NAMALWA (cell line): ENCODE data around the gene REEP1.
"Not testable (repeated sequence)": the region's sequence is repeated elsewhere in the genome, so short reads cannot be mapped to it uniquely, and the experiment has no call there.

ENCODE experiments used
- DNase-seq: peaks from one replicate; pipeline ENCODE4 v3.0.0-alpha.2; 2015; ENCODE audit warnings: low spot score

REEP1 gene

DNA sequence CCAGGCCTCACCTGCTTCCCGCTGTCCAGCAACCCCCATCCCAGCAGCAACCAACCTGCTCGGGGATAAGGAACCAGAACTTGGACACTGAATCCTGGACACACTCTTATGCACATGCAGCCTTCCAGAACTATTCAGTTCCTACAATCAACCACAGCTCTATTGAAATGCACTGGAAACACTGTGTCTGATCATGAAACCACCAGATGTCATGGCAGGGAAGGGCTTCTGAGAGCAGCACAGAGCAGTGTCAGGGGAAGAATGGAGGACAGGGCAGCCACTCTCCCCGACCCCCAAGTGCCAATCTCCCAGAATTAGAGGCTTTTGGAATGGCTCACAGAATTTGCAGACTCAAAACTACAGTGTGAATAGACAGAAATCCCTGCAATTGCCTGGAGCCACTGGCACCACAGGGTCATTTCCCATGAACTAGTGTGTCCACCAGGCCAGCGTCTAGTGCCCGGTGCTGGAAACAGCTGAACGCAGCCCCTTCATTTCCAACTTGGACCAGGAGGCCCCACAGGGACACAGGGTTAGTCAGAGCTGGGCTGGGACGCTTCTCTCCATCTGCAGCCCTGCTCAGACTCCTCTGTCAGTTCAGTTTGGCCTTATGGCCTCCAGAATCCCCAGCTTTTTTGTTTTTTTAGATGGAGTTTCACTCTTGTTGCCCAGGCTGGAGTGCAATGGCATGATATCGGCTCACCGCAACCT lies 112.6 kb downstream of the REEP1 start:
- DNase-seq: no peak

GRCh38 chr2:86223927-86224560 lies 113.4 kb downstream of the REEP1 start:
- no peak for DNase-seq

DNA sequence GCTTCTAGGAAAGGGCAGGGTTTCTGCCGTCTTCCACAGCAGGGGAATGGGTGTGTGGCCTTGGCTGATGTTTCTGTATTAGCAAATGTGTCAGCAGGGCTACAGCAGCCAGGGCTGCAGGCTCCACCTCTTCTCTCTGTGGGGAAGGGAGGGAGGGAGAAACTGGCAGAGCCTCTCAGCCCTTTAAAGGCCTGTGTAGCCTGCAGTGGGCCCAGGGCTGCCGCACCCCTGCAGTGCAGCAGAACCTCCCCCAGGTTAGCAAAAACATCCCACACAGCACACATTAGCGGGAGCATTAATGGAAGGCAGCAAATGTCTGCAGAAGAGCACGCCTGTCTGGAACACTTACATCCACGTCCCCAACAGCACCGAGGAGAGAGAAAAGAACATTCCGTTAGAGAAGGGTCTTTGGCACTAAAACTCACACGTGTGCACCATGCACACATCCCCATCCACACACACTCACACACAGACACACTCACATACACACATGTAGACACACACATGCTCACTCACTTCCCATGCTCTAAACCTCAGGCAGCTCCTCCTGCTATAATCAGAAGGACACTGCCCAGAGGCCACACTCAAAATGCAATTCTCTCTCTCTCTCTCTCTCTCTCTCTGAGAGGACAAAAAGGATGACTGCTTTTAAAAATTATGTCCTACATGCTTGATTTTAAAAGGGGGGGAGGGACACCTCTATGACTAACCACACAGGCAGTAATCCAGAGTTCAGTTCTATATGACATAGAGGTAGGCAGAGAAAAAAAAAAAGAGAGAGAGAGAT lies 114.1 kb downstream of the REEP1 start:
- no peak for DNase-seq

GRCh38 chr2:86221066-86221684 lies 116.3 kb downstream of the REEP1 start:
- DNase-seq: peak; percentile 78

- DNase-seq: no peak
Measured at GRCh38 chr2:86219896-86220295, 117.5 kb downstream of the REEP1 start.

- DNase-seq: no peak
Measured at GRCh38 chr2:86218124-86218523, 119.3 kb downstream of the REEP1 start.

GRCh38 chr2:86216575-86217555 lies 120.6 kb downstream of the REEP1 start:
- no peak for DNase-seq

GRCh38 chr2:86214503-86214832 lies 123.0 kb downstream of the REEP1 start:
- no peak for DNase-seq

GRCh38 chr2:86213699-86214502 lies 123.5 kb downstream of the REEP1 start:
- DNase-seq: no peak

DNA sequence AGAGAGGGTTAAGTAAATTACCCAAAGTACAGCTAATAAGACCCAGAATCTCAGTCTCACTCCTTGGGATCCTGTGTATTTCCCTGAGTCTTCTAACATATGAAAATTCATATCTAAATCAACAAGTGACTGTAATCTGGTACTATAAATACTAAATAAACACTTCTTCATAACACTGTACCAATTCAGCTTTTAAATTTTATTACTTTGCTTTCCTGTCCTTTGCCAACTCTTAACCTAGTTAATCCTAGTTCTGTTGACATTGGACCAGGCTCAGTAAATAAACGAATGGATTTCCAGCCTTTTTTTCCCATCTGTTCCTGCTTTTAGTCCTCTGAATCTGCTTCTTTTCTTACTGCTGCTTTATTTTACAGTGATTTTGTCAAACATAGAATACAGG lies 124.4 kb downstream of the REEP1 start:
- DNase-seq: no peak

DNA sequence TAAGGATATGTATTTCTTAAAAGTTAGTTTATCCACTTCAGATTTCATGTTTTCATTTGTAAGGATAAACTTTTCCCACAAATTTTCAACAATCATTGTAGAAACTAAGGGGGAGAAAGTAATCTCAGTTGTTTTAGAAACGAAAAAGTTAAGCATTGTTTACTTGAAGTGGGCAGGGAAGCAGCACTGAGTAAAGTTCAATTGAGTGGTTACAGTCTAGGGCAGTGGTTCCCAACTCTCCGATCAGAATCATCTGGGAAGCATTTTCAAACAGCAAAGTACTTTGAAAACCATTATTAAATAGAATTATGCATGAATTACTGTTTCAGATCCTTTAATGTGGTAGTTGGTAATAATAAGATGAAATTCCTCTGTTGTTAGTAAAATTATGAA lies 125.6 kb downstream of the REEP1 start:
- no peak for DNase-seq

- no peak for DNase-seq
Measured at GRCh38 chr2:86211033-86211795, 126.2 kb downstream of the REEP1 start.

DNA sequence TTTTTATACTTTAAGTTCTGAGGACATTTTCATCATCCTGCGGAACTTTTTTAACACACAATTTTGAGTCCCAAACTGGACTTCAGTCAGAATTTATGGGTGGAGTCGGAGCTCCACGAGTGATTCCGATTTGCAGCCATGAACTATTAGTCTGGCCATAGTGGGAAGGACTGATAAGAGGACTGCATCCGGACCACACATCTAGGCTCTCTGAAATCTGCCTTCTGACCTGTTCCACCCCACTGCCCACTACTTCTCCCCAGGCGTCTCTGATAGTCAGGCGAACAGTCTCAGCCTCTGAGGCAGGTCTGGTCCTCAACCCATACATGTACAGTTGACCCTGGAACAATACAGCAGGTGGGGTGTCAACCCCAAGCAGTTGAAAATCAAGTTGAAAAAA lies 133.0 kb downstream of the REEP1 start:
- DNase-seq: no peak

DNA sequence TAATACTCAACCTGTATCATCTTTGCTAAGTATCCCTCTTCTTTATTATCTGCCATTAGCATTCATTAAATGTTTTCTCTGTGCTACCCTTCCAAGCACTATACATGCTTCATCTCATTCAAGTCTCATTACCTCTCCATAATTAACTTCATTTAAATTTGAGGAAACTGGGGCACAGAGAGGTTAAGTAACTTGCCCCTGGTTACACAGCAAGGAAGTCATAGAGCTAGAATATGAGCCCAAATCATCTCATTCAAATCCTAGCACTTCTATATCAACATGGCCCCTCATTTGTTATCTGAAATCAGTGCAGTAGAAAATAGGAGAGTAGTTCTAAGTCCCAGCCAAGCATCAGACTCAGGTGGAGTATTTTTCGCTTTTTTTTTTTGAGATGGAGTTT lies 133.8 kb downstream of the REEP1 start:
- no peak for DNase-seq

GRCh38 chr2:86202702-86203101 lies 134.7 kb downstream of the REEP1 start:
- DNase-seq: no peak

GRCh38 chr2:86202336-86202692 lies 135.1 kb downstream of the REEP1 start:
- no peak for DNase-seq

- no peak for DNase-seq
Measured at GRCh38 chr2:86201671-86202335, 135.6 kb downstream of the REEP1 start.

- not testable (repeated sequence) for DNase-seq
Measured at GRCh38 chr2:86200564-86200963, 136.9 kb downstream of the REEP1 start.

DNA sequence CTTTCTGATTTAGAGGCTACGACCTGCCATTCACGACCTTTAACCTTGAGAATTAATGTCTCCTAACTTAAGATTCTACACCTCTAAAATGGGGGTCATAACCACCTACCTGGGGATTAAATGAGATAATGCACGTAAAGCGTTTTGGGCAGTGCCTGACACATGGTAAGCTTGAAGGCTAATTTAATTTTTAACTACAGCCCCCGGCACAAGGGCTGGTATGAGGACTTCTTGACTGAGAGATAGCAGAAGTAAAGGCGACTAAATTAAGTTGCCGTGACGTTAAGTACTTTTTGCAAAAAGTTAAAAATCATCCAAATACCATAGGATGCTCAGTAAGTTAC lies 137.6 kb downstream of the REEP1 start:
- DNase-seq: no peak
